K562 (cell line): ENCODE results near the gene MYL5. TPM values are rescaled to one million over a fixed set of nuclear protein-coding genes. Genes with fewer than 3 reads are reported as not detected.
A peak's percentile ranks its signal among the peaks of the same experiment; 100 is the strongest.

Experiments
- ATAC-seq: fragments of 200-7000 bp; cut with Tn5 transposase; 3 replicates; pipeline ENCODE4 v1.9.1; 2020; ENCODE audit warnings: moderate library complexity
- BruUV-seq: library from RNA; stranded (reverse); fragments of 400-500 nt; replicated peaks from 2 replicates; lab custom pipeline; 2021; lab: Mats Ljungman, UMichigan
- CTCF ChIA-PET: fragments of 300-600 bp; formaldehyde crosslinking; extraction: SDS; loops from one replicate; lab custom pipeline; 2021; ENCODE audit warnings: low intra/inter-chr PET ratio; lab: Yijun Ruan, JAX
- POLR2A ChIA-PET: fragments of 300-600, 350-650 bp; sonication (Branson Sonifier 250); formaldehyde crosslinking; extraction: SDS; loops from one replicate; lab custom pipeline; 2021; ENCODE audit warnings: antibody characterized with exemption, inconsistent platforms; lab: Yijun Ruan, JAX
- DNase-seq, 4 experiments: peaks; one replicate each; pipeline versions ENCODE4 v3.0.0 to v3.0.0-alpha.2; 2011 to 2018; ENCODE audit warnings: low spot score in 3 of 4, mixed read lengths in 3 of 4; ENCODE audit errors: extremely low read depth in 1 of 4
- FAIRE-seq: peaks from 2 replicates; lab custom pipeline; 2011; peaks lifted over from hg19 to GRCh38; lab: Jason Lieb, UNC
- H2AFZ ChIP-seq: 2 replicates; pipeline ENCODE4 v1.6.0; 2011; ENCODE audit warnings: low read depth, low read length, control low read depth, inconsistent platforms
- H3K27ac ChIP-seq: fragments of 200-600 bp; 3 replicates; pipeline ENCODE4 v1.8.0; 2011; ENCODE audit warnings: low read depth, mild to moderate bottlenecking, control low read depth, inconsistent platforms, low read length, moderate library complexity, mixed read lengths; ENCODE audit errors: extremely low read depth
- H3K27me3 ChIP-seq, 2 experiments: fragments of 300-600 bp in 1 of 2; 2 replicates in 1 of 2; 3 replicates in 1 of 2; pipeline versions ENCODE4 v1.6.0 to v1.8.0; 2011; ENCODE audit warnings: inconsistent platforms in 2 of 2, low read length in 2 of 2, mild to moderate bottlenecking in 1 of 2, mixed read lengths in 1 of 2, moderate library complexity in 1 of 2; ENCODE audit not compliant: control insufficient read depth in 2 of 2, insufficient read depth in 2 of 2
- H3K36me3 ChIP-seq: fragments of 300-600 bp; 3 replicates; pipeline ENCODE4 v1.8.0; 2011; ENCODE audit warnings: mild to moderate bottlenecking, low read length, inconsistent platforms; ENCODE audit not compliant: control insufficient read depth, insufficient read depth
- H3K4me1 ChIP-seq, 2 experiments: fragments of 200-600 bp in 1 of 2; replicated peaks in 1 of 2; 2 replicates in 1 of 2; 3 replicates in 1 of 2; pipeline versions ENCODE4 v1.5.1 to v1.8.0; 2011; ENCODE audit warnings: inconsistent platforms in 2 of 2, low read length in 2 of 2, mild to moderate bottlenecking in 1 of 2, mixed read lengths in 1 of 2, moderate library complexity in 1 of 2; ENCODE audit not compliant: control insufficient read depth in 2 of 2, insufficient read depth in 2 of 2
- H3K4me2 ChIP-seq: 2 replicates; pipeline ENCODE4 v1.6.1; 2011; ENCODE audit warnings: low read length, control low read depth, inconsistent platforms, mixed read lengths; ENCODE audit not compliant: insufficient read depth
- H3K4me3 ChIP-seq: fragments of 200-600 bp; sonication (generic), shearing (Covaris generic); 2 replicates; pipeline ENCODE4 v1.5.1; 2016; ENCODE audit warnings: control low read depth, inconsistent platforms
- H3K79me2 ChIP-seq: fragments of 200-600 bp; 3 replicates; pipeline ENCODE4 v1.8.0; 2011; ENCODE audit warnings: low read length, inconsistent platforms; ENCODE audit not compliant: control insufficient read depth, insufficient read depth
- H3K9ac ChIP-seq, 2 experiments: 2 replicates each; pipeline versions ENCODE4 v1.6.0 to v1.6.1; 2011; ENCODE audit warnings: low read depth in 2 of 2, low read length in 2 of 2, control low read depth in 1 of 2, inconsistent platforms in 1 of 2, mild to moderate bottlenecking in 1 of 2, mixed read lengths in 1 of 2; ENCODE audit not compliant: insufficient read depth in 1 of 2
- H3K9me1 ChIP-seq: one replicate; pipeline ENCODE4 v1.6.0; 2011; ENCODE audit warnings: inconsistent platforms, mild to moderate bottlenecking, low read length, moderate library complexity; ENCODE audit not compliant: control insufficient read depth, insufficient read depth
- H3K9me3 ChIP-seq: replicated peaks from 2 replicates; pipeline ENCODE4 v1.5.1; 2011; ENCODE audit warnings: low read depth, low read length, inconsistent platforms; ENCODE audit not compliant: control insufficient read depth, insufficient read depth
- H4K20me1 ChIP-seq: replicated peaks from 2 replicates; pipeline ENCODE4 v1.6.1; 2011; ENCODE audit warnings: low read length, inconsistent platforms, mixed read lengths; ENCODE audit not compliant: control insufficient read depth, insufficient read depth
- CTCF ChIP-seq, 3 experiments: IDR thresholded peaks in 2 of 3; conservative IDR thresholded peaks in 1 of 3; 2 replicates each; pipeline ENCODE4 v1.5.1; 2011 to 2012; ENCODE audit warnings: low read length in 3 of 3, mild to moderate bottlenecking in 3 of 3, control low read depth in 2 of 3, improper control_type of control experiment in 1 of 3, inconsistent platforms in 1 of 3, low read depth in 1 of 3, mixed read lengths in 1 of 3, moderate library complexity in 1 of 3; ENCODE audit not compliant: insufficient read depth in 2 of 3
- EGR1 ChIP-seq: fragments of 450-650 bp; conservative IDR thresholded peaks from 2 replicates; pipeline ENCODE4 v1.6.1; 2017; ENCODE audit warnings: mild to moderate bottlenecking
- RERE ChIP-seq: sonication (generic); formaldehyde crosslinking; IDR thresholded peaks from 2 replicates; pipeline ENCODE4 v1.8.0; 2023; ENCODE audit warnings: missing genetic modification reagents, mild to moderate bottlenecking, borderline replicate concordance
- WGBS: fragments of 100-300 bp; shearing (Covaris generic); methylation state at CpG from one replicate; pipeline ENCODE4 v1.1.6; 2016; ENCODE audit warnings: low coverage, mixed read lengths; ENCODE audit not compliant: insufficient coverage; ENCODE audit errors: missing lambda C conversion rate; 5-methylcytosine and 5-hydroxymethylcytosine counted together
- in situ Hi-C: fragments of 300-500 bp; cut with MboI; formaldehyde crosslinking; loops from 4 replicates; pipeline ENCODE4 v1.15.0; 2018; ENCODE audit warnings: inconsistent platforms, mixed read lengths
- intact Hi-C: fragments of 100-400 bp; cut with micrococcal nuclease; formaldehyde crosslinking; loops from 2 replicates; pipeline ENCODE4 v1.14.2; 2022
- polyA plus RNA-seq, 8 experiments: library from polyadenylated mRNA; depleted of rRNA in 4 of 8; stranded (reverse) in 5 of 8; unstranded in 3 of 8; fragments of >200 nt; fragmentation: Nextera tagmentation in 2 of 8; fragmentation: Illumina TruSeq in 1 of 8; extraction: Ambion mirVana in 2 of 8; extraction: Trizol in 1 of 8; gene quantifications; 2 replicates each; pipeline versions ENCODE4 v1.2.1 to v1.2.3, GENCODE V29; 2011 to 2014; ENCODE audit warnings: inconsistent platforms in 1 of 8, missing spikeins in 1 of 8
- total RNA-seq, 7 experiments: library from RNA; depleted of rRNA in 6 of 7; stranded (reverse); fragments of >200 nt in 6 of 7; fragmentation: Illumina TruSeq in 2 of 7; extraction: Trizol in 2 of 7; gene quantifications; 2 replicates each; pipeline versions ENCODE4 v1.2.1 to v1.2.3, GENCODE V29; 2011 to 2021; ENCODE audit warnings: low replicate concordance in 1 of 7

MYL5 gene
- total and polyA plus RNA-seq, 9 of the 15 experiments (the other 6 are each of a cell fraction or from before 2014, with no cell fraction given) = 1.4 to 10.0 (median 4.1) TPM

GRCh38 chr4:624705-625590 is 49.4 kb upstream of the MYL5 start, which contains the start of gene PDE6B:
Gene PDE6B, plus strand, starts transcription at chr4:625573. Its CDS starts 54 bp downstream, at chr4:625627.
- Histone ChIP-seq H3K4me3 (no peak within 1 kb of the TSS), H3K79me2 (no peaks in the 10 kb centered on the region), H3K36me3 (no peaks in the 10 kb centered on the region), H3K4me2 (no peak within 1 kb of the TSS), H4K20me1 (no peaks in the 10 kb centered on the region), H3K9ac (no peak within 1 kb of the TSS), H3K9me1 (no peaks in the 10 kb centered on the region), H3K27me3 (peaks cover 28 to 79% of the 10 kb centered on the region in 2 experiments; a peak in 4 of 5 replicates), H3K9me3 (no peaks in the 10 kb centered on the region), H3K27ac (no peak within 1 kb of the TSS), H2AFZ (no peak within 1 kb of the TSS), H3K4me1 (peaks cover 0 to 32% of the 10 kb centered on the region in 2 experiments; a peak in 2 of 5 replicates)
- TF ChIP-seq EGR1 (peak; percentile 55), RERE (no peak), CTCF (IDR thresholded peaks at IDR 0.05 in 2 of 3, conservative IDR thresholded peaks at IDR 0.05 in 1 of 3; ENCODE audit: insufficient read depth in 2 of 3, low read depth in 1 of 3, low read length in 3 of 3) (0 out of 6 replicates have a peak, but pooled peaks of 2 of the 3 experiments have one; percentile 8 to 9)
- BruUV-seq = no TSS peak
- no peak for FAIRE-seq
- DNase-seq = peak in 1 of 4 experiments; percentile 14
- ChIA-PET POLR2A (no interaction called here), CTCF (no interaction called here)
- in situ Hi-C loops (no loop called here), intact Hi-C loops (no loop called here)
- 3% methylated on average over 19 of the region's 21 CpGs for WGBS
- peak; percentile 17; the same call in 1 of the 3 replicates for ATAC-seq
